ENCODE data around the gene CIRBP.

DNA sequence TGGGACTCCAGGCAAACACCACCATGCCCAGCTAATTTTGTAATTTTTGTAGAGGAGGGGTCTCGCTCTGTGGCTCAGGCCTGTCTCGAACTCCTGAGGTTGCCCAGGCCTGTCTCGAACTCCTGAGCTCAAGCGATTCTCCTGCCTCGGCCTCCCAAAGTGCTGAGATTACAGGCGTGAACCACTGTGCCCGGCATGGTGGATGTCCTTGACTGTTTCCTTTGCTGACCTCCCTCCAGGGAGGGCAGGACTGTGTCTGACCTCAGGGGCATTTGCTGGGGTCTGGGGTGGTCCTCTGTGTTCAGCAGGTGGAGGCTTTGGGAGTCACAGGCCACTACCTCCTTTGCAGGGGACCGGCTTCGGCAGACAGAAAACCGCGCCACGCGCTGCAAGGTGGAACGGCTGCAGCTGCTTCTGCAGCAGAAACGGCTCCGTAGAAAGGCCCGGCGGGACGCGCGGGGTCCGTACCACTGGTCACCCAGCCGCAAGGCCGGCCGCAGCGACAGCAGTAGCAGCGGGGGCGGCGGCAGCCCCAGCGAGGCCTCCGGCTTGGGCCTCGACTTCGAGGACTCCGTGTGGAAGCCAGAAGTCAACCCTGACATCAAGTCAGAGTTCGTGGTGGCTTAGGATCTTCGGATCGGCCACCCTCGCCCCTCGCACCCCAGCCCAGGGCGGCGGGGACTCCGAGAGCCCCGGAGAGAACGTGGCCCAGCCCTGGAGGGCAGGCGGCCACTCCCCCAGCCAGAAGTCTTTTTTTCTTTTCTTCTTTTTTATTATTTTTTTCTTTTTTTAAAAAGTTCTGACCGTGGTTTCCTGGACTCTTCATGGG lies 12.3 kb upstream of the CIRBP start:
- TF ChIP-seq, protein P1, sequence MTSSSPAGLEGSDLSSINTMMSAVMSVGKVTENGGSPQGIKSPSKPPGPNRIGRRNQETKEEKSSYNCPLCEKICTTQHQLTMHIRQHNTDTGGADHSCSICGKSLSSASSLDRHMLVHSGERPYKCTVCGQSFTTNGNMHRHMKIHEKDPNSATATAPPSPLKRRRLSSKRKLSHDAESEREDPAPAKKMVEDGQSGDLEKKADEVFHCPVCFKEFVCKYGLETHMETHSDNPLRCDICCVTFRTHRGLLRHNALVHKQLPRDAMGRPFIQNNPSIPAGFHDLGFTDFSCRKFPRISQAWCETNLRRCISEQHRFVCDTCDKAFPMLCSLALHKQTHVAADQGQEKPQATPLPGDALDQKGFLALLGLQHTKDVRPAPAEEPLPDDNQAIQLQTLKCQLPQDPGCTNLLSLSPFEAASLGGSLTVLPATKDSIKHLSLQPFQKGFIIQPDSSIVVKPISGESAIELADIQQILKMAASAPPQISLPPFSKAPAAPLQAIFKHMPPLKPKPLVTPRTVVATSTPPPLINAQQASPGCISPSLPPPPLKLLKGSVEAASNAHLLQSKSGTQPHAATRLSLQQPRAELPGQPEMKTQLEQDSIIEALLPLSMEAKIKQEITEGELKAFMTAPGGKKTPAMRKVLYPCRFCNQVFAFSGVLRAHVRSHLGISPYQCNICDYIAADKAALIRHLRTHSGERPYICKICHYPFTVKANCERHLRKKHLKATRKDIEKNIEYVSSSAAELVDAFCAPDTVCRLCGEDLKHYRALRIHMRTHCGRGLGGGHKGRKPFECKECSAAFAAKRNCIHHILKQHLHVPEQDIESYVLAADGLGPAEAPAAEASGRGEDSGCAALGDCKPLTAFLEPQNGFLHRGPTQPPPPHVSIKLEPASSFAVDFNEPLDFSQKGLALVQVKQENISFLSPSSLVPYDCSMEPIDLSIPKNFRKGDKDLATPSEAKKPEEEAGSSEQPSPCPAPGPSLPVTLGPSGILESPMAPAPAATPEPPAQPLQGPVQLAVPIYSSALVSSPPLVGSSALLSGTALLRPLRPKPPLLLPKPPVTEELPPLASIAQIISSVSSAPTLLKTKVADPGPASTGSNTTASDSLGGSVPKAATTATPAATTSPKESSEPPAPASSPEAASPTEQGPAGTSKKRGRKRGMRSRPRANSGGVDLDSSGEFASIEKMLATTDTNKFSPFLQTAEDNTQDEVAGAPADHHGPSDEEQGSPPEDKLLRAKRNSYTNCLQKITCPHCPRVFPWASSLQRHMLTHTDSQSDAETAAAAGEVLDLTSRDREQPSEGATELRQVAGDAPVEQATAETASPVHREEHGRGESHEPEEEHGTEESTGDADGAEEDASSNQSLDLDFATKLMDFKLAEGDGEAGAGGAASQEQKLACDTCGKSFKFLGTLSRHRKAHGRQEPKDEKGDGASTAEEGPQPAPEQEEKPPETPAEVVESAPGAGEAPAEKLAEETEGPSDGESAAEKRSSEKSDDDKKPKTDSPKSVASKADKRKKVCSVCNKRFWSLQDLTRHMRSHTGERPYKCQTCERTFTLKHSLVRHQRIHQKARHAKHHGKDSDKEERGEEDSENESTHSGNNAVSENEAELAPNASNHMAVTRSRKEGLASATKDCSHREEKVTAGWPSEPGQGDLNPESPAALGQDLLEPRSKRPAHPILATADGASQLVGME (CRISPR knock-in tag; IDR thresholded peaks at IDR 0.05), result no peak
- TF ChIP-seq CBFB (CRISPR knock-in tag; IDR thresholded peaks at IDR 0.05), result no peak
- no peak for TF ChIP-seq NFYB (IDR thresholded peaks at IDR 0.05; ENCODE audit: extremely low read depth, insufficient read length)
- TF ChIP-seq, protein P2, sequence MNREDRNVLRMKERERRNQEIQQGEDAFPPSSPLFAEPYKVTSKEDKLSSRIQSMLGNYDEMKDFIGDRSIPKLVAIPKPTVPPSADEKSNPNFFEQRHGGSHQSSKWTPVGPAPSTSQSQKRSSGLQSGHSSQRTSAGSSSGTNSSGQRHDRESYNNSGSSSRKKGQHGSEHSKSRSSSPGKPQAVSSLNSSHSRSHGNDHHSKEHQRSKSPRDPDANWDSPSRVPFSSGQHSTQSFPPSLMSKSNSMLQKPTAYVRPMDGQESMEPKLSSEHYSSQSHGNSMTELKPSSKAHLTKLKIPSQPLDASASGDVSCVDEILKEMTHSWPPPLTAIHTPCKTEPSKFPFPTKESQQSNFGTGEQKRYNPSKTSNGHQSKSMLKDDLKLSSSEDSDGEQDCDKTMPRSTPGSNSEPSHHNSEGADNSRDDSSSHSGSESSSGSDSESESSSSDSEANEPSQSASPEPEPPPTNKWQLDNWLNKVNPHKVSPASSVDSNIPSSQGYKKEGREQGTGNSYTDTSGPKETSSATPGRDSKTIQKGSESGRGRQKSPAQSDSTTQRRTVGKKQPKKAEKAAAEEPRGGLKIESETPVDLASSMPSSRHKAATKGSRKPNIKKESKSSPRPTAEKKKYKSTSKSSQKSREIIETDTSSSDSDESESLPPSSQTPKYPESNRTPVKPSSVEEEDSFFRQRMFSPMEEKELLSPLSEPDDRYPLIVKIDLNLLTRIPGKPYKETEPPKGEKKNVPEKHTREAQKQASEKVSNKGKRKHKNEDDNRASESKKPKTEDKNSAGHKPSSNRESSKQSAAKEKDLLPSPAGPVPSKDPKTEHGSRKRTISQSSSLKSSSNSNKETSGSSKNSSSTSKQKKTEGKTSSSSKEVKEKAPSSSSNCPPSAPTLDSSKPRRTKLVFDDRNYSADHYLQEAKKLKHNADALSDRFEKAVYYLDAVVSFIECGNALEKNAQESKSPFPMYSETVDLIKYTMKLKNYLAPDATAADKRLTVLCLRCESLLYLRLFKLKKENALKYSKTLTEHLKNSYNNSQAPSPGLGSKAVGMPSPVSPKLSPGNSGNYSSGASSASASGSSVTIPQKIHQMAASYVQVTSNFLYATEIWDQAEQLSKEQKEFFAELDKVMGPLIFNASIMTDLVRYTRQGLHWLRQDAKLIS (CRISPR knock-in tag; IDR thresholded peaks at IDR 0.05), result no peak
- TF ChIP-seq HMG20A (CRISPR knock-in tag; conservative IDR thresholded peaks at IDR 0.05), result no peak
- TF ChIP-seq, protein P3, sequence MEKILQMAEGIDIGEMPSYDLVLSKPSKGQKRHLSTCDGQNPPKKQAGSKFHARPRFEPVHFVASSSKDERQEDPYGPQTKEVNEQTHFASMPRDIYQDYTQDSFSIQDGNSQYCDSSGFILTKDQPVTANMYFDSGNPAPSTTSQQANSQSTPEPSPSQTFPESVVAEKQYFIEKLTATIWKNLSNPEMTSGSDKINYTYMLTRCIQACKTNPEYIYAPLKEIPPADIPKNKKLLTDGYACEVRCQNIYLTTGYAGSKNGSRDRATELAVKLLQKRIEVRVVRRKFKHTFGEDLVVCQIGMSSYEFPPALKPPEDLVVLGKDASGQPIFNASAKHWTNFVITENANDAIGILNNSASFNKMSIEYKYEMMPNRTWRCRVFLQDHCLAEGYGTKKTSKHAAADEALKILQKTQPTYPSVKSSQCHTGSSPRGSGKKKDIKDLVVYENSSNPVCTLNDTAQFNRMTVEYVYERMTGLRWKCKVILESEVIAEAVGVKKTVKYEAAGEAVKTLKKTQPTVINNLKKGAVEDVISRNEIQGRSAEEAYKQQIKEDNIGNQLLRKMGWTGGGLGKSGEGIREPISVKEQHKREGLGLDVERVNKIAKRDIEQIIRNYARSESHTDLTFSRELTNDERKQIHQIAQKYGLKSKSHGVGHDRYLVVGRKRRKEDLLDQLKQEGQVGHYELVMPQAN (IDR thresholded peaks at IDR 0.05; ENCODE audit: borderline replicate concordance), result no peak

Measured in K562 (cell line).